H9 (cell line): ENCODE data around the gene SCN4A. TPM values are rescaled to one million over a fixed set of nuclear protein-coding genes. Genes with fewer than 3 reads are reported as not detected.

Experiments
- DNase-seq: peaks from one replicate; pipeline ENCODE4 v3.0.0-alpha.2; 2017
- H2AFZ ChIP-seq: one replicate; pipeline ENCODE4 v1.6.1; 2013; ENCODE audit warnings: mild to moderate bottlenecking, low read length, control low read depth, moderate library complexity
- H2AK5ac ChIP-seq: 2 replicates; pipeline ENCODE4 v1.6.1; 2013; ENCODE audit warnings: low read length, control low read depth, mixed read lengths; ENCODE audit not compliant: insufficient read length
- H2BK120ac ChIP-seq: one replicate; pipeline ENCODE4 v1.6.1; 2013; ENCODE audit warnings: low read depth, mild to moderate bottlenecking, low read length, control low read depth, inconsistent platforms; ENCODE audit not compliant: poor library complexity, severe bottlenecking
- H2BK12ac ChIP-seq: 2 replicates; pipeline ENCODE4 v1.6.1; 2013; ENCODE audit warnings: low read length, control low read depth, mixed read lengths, low read depth; ENCODE audit not compliant: insufficient read length
- H2BK15ac ChIP-seq: 2 replicates; pipeline ENCODE4 v1.6.1; 2013; ENCODE audit warnings: low read depth, low read length, control low read depth
- H2BK20ac ChIP-seq: one replicate; pipeline ENCODE4 v1.6.1; 2013; ENCODE audit warnings: low read depth, mild to moderate bottlenecking, low read length, control low read depth, inconsistent platforms; ENCODE audit not compliant: poor library complexity, severe bottlenecking
- H2BK5ac ChIP-seq: 2 replicates; pipeline ENCODE4 v1.6.1; 2013; ENCODE audit warnings: low read length, control low read depth, mixed read lengths; ENCODE audit not compliant: insufficient read length
- H3K14ac ChIP-seq: 2 replicates; pipeline ENCODE4 v1.6.1; 2013; ENCODE audit warnings: low read length, control low read depth; ENCODE audit not compliant: insufficient read depth
- H3K18ac ChIP-seq: 2 replicates; pipeline ENCODE4 v1.6.1; 2013; ENCODE audit warnings: low read depth, mild to moderate bottlenecking, mixed read lengths, low read length, control low read depth; ENCODE audit not compliant: insufficient read length
- H3K23ac ChIP-seq: 2 replicates; pipeline ENCODE4 v1.6.1; 2013; ENCODE audit warnings: low read length, control low read depth, mixed read lengths, low read depth; ENCODE audit not compliant: insufficient read length
- H3K23me2 ChIP-seq: 2 replicates; pipeline ENCODE4 v1.6.1; 2013; ENCODE audit warnings: low read depth, mild to moderate bottlenecking, mixed read lengths, low read length, control low read depth; ENCODE audit not compliant: insufficient read length, poor library complexity, severe bottlenecking
- H3K27ac ChIP-seq: 2 replicates; pipeline ENCODE4 v1.5.1; 2013; ENCODE audit warnings: low read length, control low read depth, mixed read lengths, low read depth; ENCODE audit not compliant: insufficient read length
- H3K27me3 ChIP-seq: 2 replicates; pipeline ENCODE4 v1.6.1; 2013; ENCODE audit warnings: low read length, control low read depth, inconsistent platforms; ENCODE audit not compliant: insufficient read depth
- H3K4ac ChIP-seq: 2 replicates; pipeline ENCODE4 v1.6.1; 2013; ENCODE audit warnings: low read depth, mild to moderate bottlenecking, control low read depth, inconsistent platforms, low read length, moderate library complexity
- H3K4me1 ChIP-seq: 2 replicates; pipeline ENCODE4 v1.6.1; 2013; ENCODE audit warnings: low read length, control low read depth, inconsistent platforms; ENCODE audit not compliant: insufficient read depth
- H3K4me2 ChIP-seq: 2 replicates; pipeline ENCODE4 v1.6.1; 2013; ENCODE audit warnings: low read length, control low read depth, mixed read lengths; ENCODE audit not compliant: insufficient read length, insufficient read depth
- H3K56ac ChIP-seq: 2 replicates; pipeline ENCODE4 v1.6.1; 2013; ENCODE audit warnings: low read depth, mild to moderate bottlenecking, mixed read lengths, low read length, control low read depth; ENCODE audit not compliant: insufficient read length
- H3K79me1 ChIP-seq: 2 replicates; pipeline ENCODE4 v1.6.1; 2013; ENCODE audit warnings: low read depth, mild to moderate bottlenecking, moderate library complexity, low read length, control low read depth, inconsistent platforms; ENCODE audit not compliant: insufficient read depth, poor library complexity, severe bottlenecking
- H3K79me2 ChIP-seq: 2 replicates; pipeline ENCODE4 v1.6.1; 2013; ENCODE audit warnings: low read length, control low read depth, inconsistent platforms; ENCODE audit not compliant: insufficient read depth
- H3K9ac ChIP-seq: 2 replicates; pipeline ENCODE4 v1.6.1; 2013; ENCODE audit warnings: low read length, control low read depth, mixed read lengths; ENCODE audit not compliant: insufficient read length; ENCODE audit errors: extremely low read depth
- H3K9me3 ChIP-seq: one replicate; pipeline ENCODE4 v1.6.1; 2013; ENCODE audit warnings: low read depth, low read length, inconsistent platforms; ENCODE audit not compliant: control insufficient read depth
- H3T11ph ChIP-seq: one replicate; pipeline ENCODE4 v1.6.1; 2013; ENCODE audit warnings: mild to moderate bottlenecking, low read length, control low read depth, inconsistent platforms
- H4K20me1 ChIP-seq: one replicate; pipeline ENCODE4 v1.6.1; 2013; ENCODE audit not compliant: control insufficient read depth, insufficient read length, insufficient read depth
- H4K5ac ChIP-seq: 2 replicates; pipeline ENCODE4 v1.6.1; 2013; ENCODE audit warnings: low read depth, mild to moderate bottlenecking, mixed read lengths, low read length, control low read depth; ENCODE audit not compliant: insufficient read length
- H4K8ac ChIP-seq: replicated peaks from 2 replicates; pipeline ENCODE4 v1.6.1; 2013; ENCODE audit warnings: low read length, control low read depth, mixed read lengths, low read depth; ENCODE audit not compliant: insufficient read length
- H4K91ac ChIP-seq: 2 replicates; pipeline ENCODE4 v1.6.1; 2013; ENCODE audit warnings: low read depth, mild to moderate bottlenecking, moderate library complexity, mixed read lengths, low read length, control low read depth; ENCODE audit not compliant: insufficient read length
- H3K27ac Mint-ChIP-seq, 3 experiments: 2 replicates in 2 of 3; 3 replicates in 1 of 3; pipeline ENCODE4 v1.8.0; 2020 to 2021; ENCODE audit warnings: mixed read lengths in 3 of 3, mild to moderate bottlenecking in 1 of 3, moderate library complexity in 1 of 3
- H3K27me3 Mint-ChIP-seq: 2 replicates; pipeline ENCODE4 v1.8.0; 2021; ENCODE audit warnings: low read depth, mild to moderate bottlenecking, moderate library complexity, mixed read lengths
- H3K36me3 Mint-ChIP-seq, 3 experiments: 2 replicates in 2 of 3; 3 replicates in 1 of 3; pipeline ENCODE4 v1.8.0; 2020 to 2021; ENCODE audit warnings: low read depth in 3 of 3, mixed read lengths in 3 of 3; ENCODE audit not compliant: insufficient read depth in 1 of 3
- H3K4me1 Mint-ChIP-seq, 2 experiments: 2 replicates each; pipeline ENCODE4 v1.8.0; 2020; ENCODE audit warnings: mixed read lengths in 2 of 2
- H3K4me3 Mint-ChIP-seq, 2 experiments: 2 replicates in 1 of 2; 3 replicates in 1 of 2; pipeline ENCODE4 v1.8.0; 2020 to 2021; ENCODE audit warnings: mild to moderate bottlenecking in 2 of 2, mixed read lengths in 2 of 2, moderate library complexity in 1 of 2
- H3K9me3 Mint-ChIP-seq, 2 experiments: 2 replicates in 1 of 2; 3 replicates in 1 of 2; pipeline ENCODE4 v1.8.0; 2020; ENCODE audit warnings: mild to moderate bottlenecking in 2 of 2, mixed read lengths in 2 of 2, moderate library complexity in 1 of 2
- CTCF ChIP-seq: fragments of 200-600 bp; sonication (generic); conservative IDR thresholded peaks from 3 replicates; pipeline ENCODE4 v1.8.0; 2021; ENCODE audit warnings: antibody characterized with exemption, mild to moderate bottlenecking
- WGBS: extraction: QIAGEN DNeasy Blood & Tissue Kit; methylation state at CpG from one replicate; pipeline ENCODE4 v1.1.7; 2013; ENCODE audit warnings: missing lambda C conversion rate, low lambda C conversion rate, mixed read lengths; ENCODE audit not compliant: insufficient read length; ENCODE audit errors: extremely low coverage; 5-methylcytosine and 5-hydroxymethylcytosine counted together
- total RNA-seq: library from RNA; stranded (reverse); gene quantifications from 2 replicates; pipeline ENCODE4 v1.2.1, GENCODE V29; 2021

Gene SCN4A
- total RNA-seq, 1 experiment from 2014 or later: 5.8 TPM

GRCh38 chr17:63927464-63928171, 45.1 kb downstream of the SCN4A start:
- Histone ChIP-seq H3K4ac (no peak overlapping the region), H2BK5ac (no peak overlapping the region), H3K27ac (no peak overlapping the region), H3K79me1 (no peaks in the 10 kb centered on the region), H3K56ac (no peak overlapping the region), H3T11ph (no peak overlapping the region), H3K23ac (no peak overlapping the region), H2BK120ac (no peak overlapping the region), H3K4me1 (no peaks in the 10 kb centered on the region; the same call in 1 of the 2 replicates), H2BK15ac (no peak overlapping the region), H4K5ac (no peak overlapping the region), H2BK12ac (no peak overlapping the region), H2AFZ (no peak overlapping the region), H3K4me2 (no peak overlapping the region), H3K18ac (no peak overlapping the region), H4K20me1 (no peaks in the 10 kb centered on the region), H2BK20ac (no peak overlapping the region), H3K9me3 (no peaks in the 10 kb centered on the region), H3K79me2 (no peaks in the 10 kb centered on the region), H4K8ac (no peak overlapping the region), H3K14ac (no peak overlapping the region), H3K27me3 (no peaks in the 10 kb centered on the region), H2AK5ac (no peak overlapping the region), H4K91ac (no peak overlapping the region), H3K9ac (no peak overlapping the region), H3K23me2 (no peaks in the 10 kb centered on the region)
- Mint-ChIP-seq H3K9me3 (no peaks in the 10 kb centered on the region), H3K36me3 (no peaks in the 10 kb centered on the region), H3K4me1 (peaks cover 14 to 18% of the 10 kb centered on the region in 2 experiments), H3K27me3 (no peaks in the 10 kb centered on the region; the same call in 1 of the 2 replicates), H3K4me3 (no peak overlapping the region), H3K27ac (no peak overlapping the region)
- no peak for DNase-seq
- no peak for TF ChIP-seq CTCF
- WGBS: no CpG with 5 or more reads among the region's 8 CpGs
